ENCODE data around the gene FEZ2. TPM values are rescaled to one million over a fixed set of nuclear protein-coding genes. Genes with fewer than 3 reads are reported as not detected.

The FEZ2 gene
- total RNA-seq, 1 experiment from 2014 or later = 22.2 TPM

- ATAC-seq = no peak
These were observed 61.2 kb downstream of the FEZ2 start for GRCh38 chr2:36536776-36537175.

More at GRCh38 chr2:36536776-36537175, 61.2 kb downstream of the FEZ2 start:
- Mint-ChIP-seq H3K4me1 (no peaks in the 10 kb centered on the region), H3K9me3 (no peaks in the 10 kb centered on the region), H3K27me3 (ENCODE audit: low read depth) (no peaks in the 10 kb centered on the region), H3K4me3 (no peak overlapping the region), H3K36me3 (peaks cover 33% of the 10 kb centered on the region), H3K27ac (no peak overlapping the region)
- ChIA-PET CTCF (interaction anchor here (1.0 kb wide), 1 partner anchor 38 kb away, joined by 3 read pairs; no protein-coding TSS in a partner anchor), POLR2A (no interaction called here)
- no peak for TF ChIP-seq ZNF512 (CRISPR knock-in tag; IDR thresholded peaks at IDR 0.05; ENCODE audit: borderline replicate concordance)
- no peak for TF ChIP-seq PRRX2 (CRISPR knock-in tag; IDR thresholded peaks at IDR 0.05)
- no peak for TF ChIP-seq SOX15 (CRISPR knock-in tag; IDR thresholded peaks at IDR 0.05)
- no peak for TF ChIP-seq JAZF1 (CRISPR knock-in tag; IDR thresholded peaks at IDR 0.05)
- no peak for TF ChIP-seq E2F4 (CRISPR knock-in tag; IDR thresholded peaks at IDR 0.05; ENCODE audit: borderline replicate concordance, low read depth)
- TF ChIP-seq AR (CRISPR knock-in tag; IDR thresholded peaks at IDR 0.05) = no peak
- TF ChIP-seq CTCF (IDR thresholded peaks at IDR 0.05) = no peak
- no peak for TF ChIP-seq FOXP1 (CRISPR knock-in tag; IDR thresholded peaks at IDR 0.05; ENCODE audit: borderline replicate concordance)
- no peak for TF ChIP-seq GTF2I (CRISPR knock-in tag; conservative IDR thresholded peaks at IDR 0.05)
- no peak for TF ChIP-seq NR1H2 (CRISPR knock-in tag; IDR thresholded peaks at IDR 0.05)
- TF ChIP-seq ATF2 (CRISPR knock-in tag; IDR thresholded peaks at IDR 0.05; ENCODE audit: borderline replicate concordance, low read depth) = no peak
- no peak for TF ChIP-seq ETV6 (CRISPR knock-in tag; IDR thresholded peaks at IDR 0.05)
- no peak for DNase-seq (ENCODE audit: low spot score)

Measured in WTC11 (cell line).